Glutamatergic neuron (in vitro differentiated cells): Measurements from ENCODE around the gene UBE2B. TPM values are rescaled to one million over a fixed set of nuclear protein-coding genes. Genes with fewer than 3 reads are reported as not detected.

Source experiments
- DNase-seq: peaks from one replicate; pipeline ENCODE4 v3.0.0; 2022
- H3K27ac Mint-ChIP-seq: one replicate; pipeline ENCODE4 v1.8.0; 2020; ENCODE audit warnings: mild to moderate bottlenecking, mixed read lengths, inconsistent platforms; ENCODE audit not compliant: unreplicated experiment
- H3K27me3 Mint-ChIP-seq: one replicate; pipeline ENCODE4 v1.8.0; 2020; ENCODE audit warnings: mild to moderate bottlenecking, moderate library complexity, mixed read lengths, inconsistent platforms; ENCODE audit not compliant: unreplicated experiment
- H3K36me3 Mint-ChIP-seq: one replicate; pipeline ENCODE4 v1.8.0; 2020; ENCODE audit warnings: mild to moderate bottlenecking, mixed read lengths, inconsistent platforms; ENCODE audit not compliant: unreplicated experiment
- H3K4me1 Mint-ChIP-seq: one replicate; pipeline ENCODE4 v1.8.0; 2020; ENCODE audit warnings: mild to moderate bottlenecking, low read depth, mixed read lengths, inconsistent platforms; ENCODE audit not compliant: unreplicated experiment
- H3K4me3 Mint-ChIP-seq: one replicate; pipeline ENCODE4 v1.8.0; 2020; ENCODE audit warnings: mild to moderate bottlenecking, mixed read lengths, inconsistent platforms; ENCODE audit not compliant: unreplicated experiment
- H3K9me3 Mint-ChIP-seq: one replicate; pipeline ENCODE4 v1.8.0; 2020; ENCODE audit warnings: mild to moderate bottlenecking, moderate library complexity, mixed read lengths, inconsistent platforms; ENCODE audit not compliant: unreplicated experiment
- total RNA-seq: library from RNA; stranded (reverse); fragmentation: NEBNext Ultra II Directional; extraction: Animal tissue kit (Norgen Biotek cat#: 25700); gene quantifications from one replicate; pipeline ENCODE4 v1.2.1, GENCODE V29; 2021; ENCODE audit not compliant: unreplicated experiment
- TF ChIP-seq, protein P1 (sequence below): fragments of 200-600 bp; sonication (generic); IDR thresholded peaks from one replicate; pipeline ENCODE4 v1.5.0; 2021; ENCODE audit not compliant: partially characterized antibody, unreplicated experiment

The UBE2B gene
- total RNA-seq, 1 donor from 2014 or later, result 67.3 TPM

DNA sequence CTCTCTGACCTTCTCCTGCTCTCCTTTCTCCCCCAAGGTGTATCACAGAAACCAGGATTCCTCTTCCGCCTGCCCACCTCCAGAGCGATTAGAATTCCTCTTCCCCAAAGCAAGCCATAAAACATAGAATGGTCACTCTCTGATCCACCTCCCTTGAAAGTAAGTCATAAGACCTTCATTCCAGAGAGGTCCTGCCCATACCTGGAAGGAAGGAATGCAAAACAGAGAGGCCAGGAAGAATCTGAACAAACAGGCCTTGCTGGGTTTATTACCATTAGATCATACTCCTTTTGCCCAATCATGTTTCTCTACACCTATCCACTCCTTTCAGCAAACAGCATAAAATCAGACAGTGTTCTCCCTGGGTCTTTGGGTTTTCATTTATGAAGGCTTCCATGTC is 25.4 kb upstream of the UBE2B start:
- Mint-ChIP-seq H3K9me3 (no peaks in the 10 kb centered on the region), H3K27ac (no peak overlapping the region), H3K27me3 (no peaks in the 10 kb centered on the region), H3K4me1 (no peaks in the 10 kb centered on the region), H3K36me3 (peaks cover 3% of the 10 kb centered on the region), H3K4me3 (no peak overlapping the region)
- TF ChIP-seq, protein P1, sequence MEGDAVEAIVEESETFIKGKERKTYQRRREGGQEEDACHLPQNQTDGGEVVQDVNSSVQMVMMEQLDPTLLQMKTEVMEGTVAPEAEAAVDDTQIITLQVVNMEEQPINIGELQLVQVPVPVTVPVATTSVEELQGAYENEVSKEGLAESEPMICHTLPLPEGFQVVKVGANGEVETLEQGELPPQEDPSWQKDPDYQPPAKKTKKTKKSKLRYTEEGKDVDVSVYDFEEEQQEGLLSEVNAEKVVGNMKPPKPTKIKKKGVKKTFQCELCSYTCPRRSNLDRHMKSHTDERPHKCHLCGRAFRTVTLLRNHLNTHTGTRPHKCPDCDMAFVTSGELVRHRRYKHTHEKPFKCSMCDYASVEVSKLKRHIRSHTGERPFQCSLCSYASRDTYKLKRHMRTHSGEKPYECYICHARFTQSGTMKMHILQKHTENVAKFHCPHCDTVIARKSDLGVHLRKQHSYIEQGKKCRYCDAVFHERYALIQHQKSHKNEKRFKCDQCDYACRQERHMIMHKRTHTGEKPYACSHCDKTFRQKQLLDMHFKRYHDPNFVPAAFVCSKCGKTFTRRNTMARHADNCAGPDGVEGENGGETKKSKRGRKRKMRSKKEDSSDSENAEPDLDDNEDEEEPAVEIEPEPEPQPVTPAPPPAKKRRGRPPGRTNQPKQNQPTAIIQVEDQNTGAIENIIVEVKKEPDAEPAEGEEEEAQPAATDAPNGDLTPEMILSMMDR, result no peak
- no peak for DNase-seq

- Mint-ChIP-seq H3K27me3 (no peaks in the 10 kb centered on the region), H3K27ac (no peak overlapping the region), H3K4me1 (no peaks in the 10 kb centered on the region), H3K9me3 (no peaks in the 10 kb centered on the region), H3K4me3 (no peak overlapping the region), H3K36me3 (no peaks in the 10 kb centered on the region)
- DNase-seq, result no peak
- TF ChIP-seq, protein P1, result no peak
Measured at GRCh38 chr5:134349463-134349862, 21.9 kb upstream of the UBE2B start.

- DNase-seq, result no peak
- TF ChIP-seq, protein P1, result no peak
- Mint-ChIP-seq H3K27me3 (no peaks in the 10 kb centered on the region), H3K27ac (no peak overlapping the region), H3K4me3 (no peak overlapping the region), H3K36me3 (no peaks in the 10 kb centered on the region), H3K4me1 (no peaks in the 10 kb centered on the region), H3K9me3 (no peaks in the 10 kb centered on the region)
Measured at GRCh38 chr5:134355681-134356080, 15.7 kb upstream of the UBE2B start.

DNA sequence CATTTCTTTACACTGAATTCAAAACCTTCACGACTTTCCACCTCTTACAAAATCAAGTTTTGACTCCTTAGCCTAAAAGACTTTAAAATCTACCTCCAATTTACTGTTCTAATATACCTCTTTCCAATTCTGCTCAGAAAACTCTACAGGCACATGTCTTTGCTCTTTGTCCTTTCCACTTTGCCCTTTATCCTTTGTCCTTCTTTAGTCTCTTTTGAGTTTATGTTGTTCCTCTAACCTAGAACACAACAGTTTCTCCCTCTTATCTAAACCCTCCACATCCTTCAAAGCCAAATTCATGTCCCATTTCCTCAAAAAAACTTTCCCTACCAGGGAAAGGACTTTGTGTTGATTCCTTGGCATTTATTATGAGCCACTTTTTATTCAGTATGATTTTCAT is 5.8 kb upstream of the UBE2B start:
- H3K4me3 Mint-ChIP-seq, result peak overlapping the region; percentile 7
- H3K36me3 Mint-ChIP-seq, result no peaks in the 10 kb centered on the region
- TF ChIP-seq, protein P1, result no peak
- DNase-seq, result no peak
- peaks cover 6% of the 10 kb centered on the region for H3K27me3 Mint-ChIP-seq
- H3K27ac Mint-ChIP-seq, result no peak overlapping the region
- peaks cover 7% of the 10 kb centered on the region for H3K9me3 Mint-ChIP-seq
- peaks cover 4% of the 10 kb centered on the region for H3K4me1 Mint-ChIP-seq

- DNase-seq, result no peak
- H3K4me3 Mint-ChIP-seq, result peak overlapping the region; percentile 95
- TF ChIP-seq, protein P1, result no peak
- peaks cover 13% of the 10 kb centered on the region for H3K27me3 Mint-ChIP-seq
- H3K27ac Mint-ChIP-seq, result peak overlapping the region; percentile 99
- peaks cover 6% of the 10 kb centered on the region for H3K4me1 Mint-ChIP-seq
- H3K36me3 Mint-ChIP-seq, result no peaks in the 10 kb centered on the region
- peaks cover 21% of the 10 kb centered on the region for H3K9me3 Mint-ChIP-seq
Measured at GRCh38 chr5:134370311-134370870, 978 bp upstream of the UBE2B start.
